Right ventricle myocardium inferior (tissue), 1 donor: ENCODE measurements around the gene RFWD3. TPM values are rescaled to one million over a fixed set of nuclear protein-coding genes. Genes with fewer than 3 reads are reported as not detected.
"Not testable (repeated sequence)": the region's sequence is repeated elsewhere in the genome, so short reads cannot be mapped to it uniquely, and the experiment has no call there.

Experiments
- ATAC-seq: fragments of 200-7000 bp; cut with Tn5 transposase; one replicate; pipeline ENCODE4 v1.9.1; 2020; ENCODE audit warnings: mild to moderate bottlenecking, moderate library complexity
- DNase-seq: peaks from one replicate; pipeline ENCODE4 v3.0.0; 2021; ENCODE audit errors: missing footprints
- intact Hi-C: fragments of 100-400 bp; cut with DNase I; formaldehyde crosslinking; loops from one replicate; pipeline ENCODE4 v1.11.0; 2022
- total RNA-seq: library from RNA; stranded (reverse); fragmentation: NEBNext Ultra II Directional; extraction: Animal tissue kit (Norgen Biotek cat#: 25700); gene quantifications from one replicate; pipeline ENCODE4 v1.2.1, GENCODE V29; 2021
- donor health status: DM: no; HTN: yes; CAD: no; lungs with severe emphysema.

Gene RFWD3
- total RNA-seq, 1 donor from 2014 or later, result 4.5 TPM

DNA sequence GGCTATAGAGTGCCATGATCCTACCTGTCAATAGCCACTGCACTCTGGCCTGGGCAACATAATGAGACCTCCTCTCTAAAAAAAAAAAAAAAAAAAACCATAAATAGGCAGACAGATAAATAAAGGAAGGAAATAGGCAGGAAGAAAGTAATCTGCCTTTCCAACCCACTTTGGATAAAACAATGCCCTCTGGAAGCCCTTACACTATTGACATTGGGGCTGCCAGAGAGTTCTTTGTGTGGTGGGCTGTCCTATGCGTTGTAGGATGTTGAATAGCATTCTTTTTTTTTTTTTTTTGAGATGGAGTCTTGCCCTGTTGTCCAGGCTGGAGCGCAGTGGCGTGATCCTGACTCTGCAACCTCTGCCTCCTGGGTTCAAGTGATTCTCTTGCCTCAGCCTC is 7.2 kb upstream of the RFWD3 start:
- ATAC-seq, result no peak

DNA sequence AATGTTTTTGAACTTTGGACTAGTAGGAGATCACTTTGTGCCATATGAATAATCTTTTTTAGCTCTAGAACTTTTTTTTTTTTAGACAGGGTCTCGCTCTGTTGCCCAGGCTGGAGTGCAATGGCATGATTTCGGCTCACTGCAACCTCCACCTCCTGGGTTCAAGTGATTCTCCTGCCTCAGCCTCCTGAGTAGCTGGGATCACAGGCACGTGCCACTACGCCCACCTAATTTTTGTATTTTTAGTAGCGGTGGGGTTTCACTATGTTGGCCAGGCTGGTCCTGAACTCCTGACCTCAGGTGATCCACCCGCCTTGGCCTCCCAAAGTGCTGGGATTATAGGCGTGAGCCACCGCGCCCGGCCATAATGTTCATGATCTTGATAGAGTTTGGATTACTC is 2.2 kb upstream of the RFWD3 start:
- intact Hi-C loops, ATAC-seq, DNase-seq: not testable (repeated sequence)

More for the DNA sequence above, 7.2 kb upstream of the RFWD3 start:
- no peak for DNase-seq
- intact Hi-C loops, result no loop called here

DNA sequence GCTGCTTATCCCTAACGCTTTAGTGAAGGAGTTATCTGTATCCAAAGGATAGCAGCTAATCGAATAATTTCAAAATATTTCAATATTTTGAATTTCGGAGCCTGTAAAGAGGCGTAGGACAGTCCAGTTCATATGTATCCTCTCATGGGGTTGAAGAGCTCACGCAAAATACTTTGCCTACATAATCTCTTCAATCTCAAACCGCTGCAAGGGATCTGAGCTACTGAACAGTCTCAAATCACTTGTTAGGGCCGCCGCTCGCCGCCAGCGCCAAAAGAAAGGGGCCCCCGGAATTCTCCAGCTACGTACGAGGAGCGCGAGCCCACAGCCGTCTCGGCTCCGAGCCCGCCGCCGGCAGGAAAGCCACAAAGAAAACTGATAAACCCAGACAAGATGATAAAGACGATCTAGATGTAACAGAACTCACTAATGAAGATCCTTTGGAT is 601 bp upstream of the RFWD3 start:
- DNase-seq, result no peak
- intact Hi-C loops, result loop anchor here (2.0 kb wide), 1 partner anchor 28 kb away; no protein-coding TSS in a partner anchor
- no peak for ATAC-seq

DNA sequence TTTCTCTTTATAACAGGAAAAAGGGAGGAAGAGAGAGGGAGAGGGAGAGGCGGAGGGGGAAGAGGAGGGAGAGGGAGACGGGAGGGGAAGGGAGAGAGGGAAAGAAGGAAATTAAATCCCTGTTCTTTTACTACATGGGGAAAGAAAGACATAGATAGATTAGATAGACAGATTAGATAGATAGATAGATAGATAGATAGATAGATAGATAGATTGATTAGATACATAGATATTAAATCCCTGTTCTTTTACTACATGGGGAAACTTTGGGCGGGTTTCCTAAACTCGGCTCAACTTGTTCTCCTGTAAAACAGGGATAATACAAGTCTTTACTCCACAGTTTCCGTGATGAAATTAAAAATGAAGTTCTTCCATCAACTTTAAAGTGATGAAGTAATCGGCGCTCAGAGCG is 661 bp downstream of the RFWD3 start:
- DNase-seq (no peak), ATAC-seq (no peak)
- intact Hi-C loops, result loop anchor here (2.0 kb wide), 1 partner anchor 29 kb away; no protein-coding TSS in a partner anchor

DNA sequence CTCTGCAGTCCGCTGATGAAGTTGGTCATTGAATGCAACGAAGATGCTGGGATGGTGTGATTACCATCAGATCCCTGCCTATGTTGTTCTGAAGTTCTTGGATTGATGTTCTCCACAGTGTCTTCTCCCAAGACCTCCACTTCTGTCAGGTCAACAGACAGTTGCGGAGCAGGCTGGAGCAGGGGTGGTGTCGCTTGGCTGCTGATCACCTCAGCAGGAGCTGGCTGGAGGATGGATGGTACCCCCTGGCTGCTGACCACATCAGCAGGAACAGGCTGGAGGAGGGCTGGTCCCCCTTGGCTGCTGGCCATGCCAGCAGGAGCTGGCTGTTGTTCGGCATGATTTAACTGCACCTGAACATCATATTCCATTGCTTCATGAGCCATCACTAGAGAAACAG is 5.6 kb downstream of the RFWD3 start:
- intact Hi-C loops, result no loop called here
- ATAC-seq, result no peak

DNA sequence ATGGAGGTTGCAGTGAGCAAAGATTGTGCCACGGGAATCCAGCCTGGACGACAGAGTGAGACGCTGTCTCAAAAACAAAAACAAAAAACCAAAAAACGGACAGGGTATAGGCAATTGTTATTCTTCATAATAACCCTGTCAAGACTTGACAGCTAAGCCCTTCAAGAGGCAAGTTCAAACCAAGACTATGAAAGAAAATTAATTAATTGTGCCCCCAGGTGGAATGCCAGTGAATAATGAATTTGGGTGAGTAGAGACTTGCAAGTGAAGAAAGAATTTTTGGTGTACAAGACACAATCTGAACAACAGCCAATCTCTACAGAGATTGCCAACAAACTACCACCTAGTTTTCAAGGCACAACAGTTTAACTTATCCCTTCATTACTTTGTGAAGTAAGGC is 6.3 kb downstream of the RFWD3 start:
- intact Hi-C loops, result no loop called here
- DNase-seq (no peak), ATAC-seq (no peak)

More for the DNA sequence above, 5.6 kb downstream of the RFWD3 start:
- no peak for DNase-seq

DNA sequence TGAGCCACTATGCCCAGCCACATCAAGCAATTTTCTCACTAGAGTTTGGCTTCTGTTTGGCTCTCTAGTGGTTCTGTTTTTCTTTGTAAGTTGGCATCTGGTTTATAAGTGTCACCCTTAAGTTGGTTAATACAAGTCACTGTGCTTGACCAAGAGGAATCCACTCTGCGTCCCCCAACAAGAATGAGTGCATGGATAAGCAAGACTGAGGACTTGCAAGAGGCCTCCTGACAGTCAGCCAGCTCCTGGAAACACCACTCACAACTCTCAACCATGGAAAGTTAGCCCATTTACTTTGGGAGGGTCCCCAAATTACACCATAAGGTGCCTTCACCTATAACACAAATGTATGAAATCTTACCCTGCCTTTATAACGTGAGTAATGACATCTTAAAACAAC is 7.6 kb downstream of the RFWD3 start:
- ATAC-seq (no peak), DNase-seq (no peak)
- intact Hi-C loops, result no loop called here

DNA sequence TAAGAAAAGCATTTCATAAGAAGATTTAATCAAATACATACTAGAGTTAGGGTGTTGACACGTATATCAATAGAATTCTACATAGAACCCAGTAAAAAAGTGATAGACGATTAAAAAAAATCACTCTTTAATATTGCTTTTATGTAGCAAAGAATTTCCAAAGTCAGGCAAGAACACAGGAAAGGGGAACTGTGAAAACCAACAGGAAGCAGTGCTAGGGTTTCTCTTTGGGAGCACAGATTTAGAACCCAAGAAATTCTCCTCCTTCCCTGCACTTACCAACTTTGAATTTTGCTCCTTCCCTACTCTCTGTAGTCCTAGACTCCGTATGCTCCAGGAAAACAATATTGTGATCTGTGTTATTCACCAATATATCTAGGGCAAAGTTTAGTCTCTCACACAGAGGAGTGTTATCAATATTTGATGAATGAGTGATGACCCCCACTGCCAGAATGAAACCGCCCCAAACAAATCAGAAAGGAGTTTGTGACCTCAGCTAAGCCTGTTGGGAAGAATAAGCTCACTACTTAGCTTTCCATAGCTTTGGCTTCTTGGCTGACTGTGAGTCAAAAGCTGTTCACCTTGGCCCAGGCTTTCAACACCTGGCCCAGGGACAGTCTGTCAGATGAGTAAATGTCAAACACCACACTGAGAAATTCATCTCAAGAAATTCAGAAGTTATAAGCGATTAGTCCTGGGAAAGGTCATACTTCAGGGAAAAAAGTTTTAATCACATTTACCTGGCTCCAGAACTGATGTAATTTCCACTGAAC is 8.6 kb downstream of the RFWD3 start:
- DNase-seq (no peak), ATAC-seq (no peak)
- intact Hi-C loops, result no loop called here

DNA sequence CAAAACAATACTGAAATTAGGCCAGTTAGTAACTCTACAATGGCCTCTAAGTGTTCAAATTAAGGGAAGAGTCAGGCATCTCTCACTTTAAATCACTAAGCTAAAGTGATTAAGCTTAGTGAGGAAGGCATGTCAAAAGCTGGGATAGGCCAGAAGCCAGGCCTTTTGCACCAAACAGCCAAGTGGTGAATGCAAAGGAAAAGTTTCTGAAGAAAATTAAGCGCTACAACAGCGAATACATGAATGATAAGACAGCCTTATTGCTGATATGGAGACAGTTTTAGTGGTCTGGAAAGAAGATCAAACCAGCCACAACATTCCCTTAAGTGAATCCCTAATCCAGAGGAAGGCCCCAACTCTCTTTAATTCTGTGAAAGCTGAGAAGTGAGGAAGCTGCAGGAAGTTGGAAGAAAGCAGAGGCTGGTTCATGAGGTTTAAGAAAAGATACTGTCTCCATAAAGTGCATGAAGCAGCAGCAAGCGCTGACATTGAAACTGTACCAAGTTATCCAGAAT is 12.1 kb downstream of the RFWD3 start:
- ATAC-seq, result no peak
- intact Hi-C loops, result no loop called here
- no peak for DNase-seq

DNA sequence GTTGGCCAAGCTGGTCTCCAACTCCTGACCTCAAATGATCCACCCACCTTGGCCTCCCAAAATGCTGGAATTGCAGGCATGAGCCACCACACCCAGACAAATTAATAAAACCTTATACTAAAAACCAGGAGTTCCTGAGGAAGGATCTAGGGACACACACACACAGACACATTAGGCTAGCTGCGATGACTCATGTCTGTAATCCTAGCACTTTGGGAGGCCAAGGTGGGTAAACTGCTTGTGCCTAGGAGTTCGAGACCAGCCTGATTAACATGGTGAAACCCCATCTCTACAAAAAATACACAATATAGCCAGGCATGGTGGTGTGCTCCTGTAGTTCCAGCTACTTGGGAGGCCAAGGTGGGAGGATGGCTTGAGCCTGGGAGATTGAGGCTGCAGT is 13.8 kb downstream of the RFWD3 start:
- DNase-seq, ATAC-seq, intact Hi-C loops: not testable (repeated sequence)

DNA sequence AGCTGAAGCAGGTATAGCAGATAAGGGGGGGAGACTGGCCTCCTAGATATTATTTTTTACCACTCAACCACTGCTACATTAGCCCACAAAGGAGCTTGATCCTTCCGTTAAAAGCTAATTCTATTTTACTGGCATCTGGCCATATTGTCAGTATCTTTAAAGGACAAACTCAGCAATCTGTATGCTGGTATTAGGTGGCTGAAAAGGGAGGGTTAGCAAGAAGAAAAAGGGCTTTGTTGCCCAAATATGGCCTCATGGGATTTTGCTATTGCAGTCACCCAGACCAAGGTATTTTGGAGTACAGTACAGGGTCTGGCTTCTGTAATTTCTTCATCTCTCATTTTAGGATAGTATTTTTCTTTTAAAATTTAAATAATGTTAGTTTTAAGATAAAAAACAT is 14.4 kb downstream of the RFWD3 start:
- no peak for ATAC-seq
- no peak for DNase-seq
- intact Hi-C loops, result no loop called here

DNA sequence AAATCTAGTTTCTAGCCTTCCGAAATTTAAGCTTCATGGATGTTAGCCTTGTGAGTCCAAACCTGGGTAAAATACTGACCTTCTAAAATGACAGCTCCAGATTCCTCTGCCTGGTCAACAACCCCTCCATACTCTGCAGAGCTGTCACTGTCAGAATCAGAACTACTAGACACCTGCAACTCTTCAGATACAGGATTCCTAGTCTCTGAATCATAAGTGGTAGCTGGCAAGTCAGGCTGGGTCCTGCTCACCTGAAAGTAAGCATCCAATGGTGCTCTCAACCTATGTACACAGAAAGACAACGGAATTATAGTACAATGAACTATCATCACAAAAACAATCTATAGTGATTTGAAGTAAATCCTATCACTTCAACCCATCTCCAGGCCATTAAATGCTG is 14.8 kb downstream of the RFWD3 start:
- ATAC-seq (no peak), DNase-seq (no peak)
- intact Hi-C loops, result no loop called here

DNA sequence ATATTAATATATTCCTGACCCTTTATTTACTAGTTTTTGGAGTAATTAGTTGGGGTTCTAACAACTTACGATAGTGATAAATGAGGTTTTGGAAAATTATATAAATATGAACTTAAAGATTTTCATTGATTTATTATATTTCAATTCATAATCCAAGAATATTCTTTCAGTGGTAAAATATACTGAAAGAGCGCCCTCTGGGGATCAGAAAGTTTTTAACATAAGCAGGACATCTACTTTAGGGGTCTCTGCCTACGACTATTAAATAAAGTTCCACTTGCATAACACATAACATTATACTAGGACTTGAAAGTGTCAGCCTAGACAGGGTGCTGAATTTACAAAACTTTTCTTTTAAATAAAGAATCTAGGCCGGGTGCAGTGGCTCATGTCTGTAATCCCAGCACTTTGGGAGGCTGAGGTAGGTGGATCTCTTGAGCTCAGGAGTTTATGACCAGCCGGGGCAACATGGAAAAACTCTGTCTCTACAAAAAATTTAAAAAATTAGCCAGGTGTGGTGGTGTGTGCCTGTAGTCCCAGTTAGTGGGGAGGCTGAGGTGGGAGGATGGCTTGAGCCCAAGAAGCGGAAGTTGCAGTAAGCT is 15.6 kb downstream of the RFWD3 start:
- ATAC-seq, result no peak
- intact Hi-C loops, result no loop called here

DNA sequence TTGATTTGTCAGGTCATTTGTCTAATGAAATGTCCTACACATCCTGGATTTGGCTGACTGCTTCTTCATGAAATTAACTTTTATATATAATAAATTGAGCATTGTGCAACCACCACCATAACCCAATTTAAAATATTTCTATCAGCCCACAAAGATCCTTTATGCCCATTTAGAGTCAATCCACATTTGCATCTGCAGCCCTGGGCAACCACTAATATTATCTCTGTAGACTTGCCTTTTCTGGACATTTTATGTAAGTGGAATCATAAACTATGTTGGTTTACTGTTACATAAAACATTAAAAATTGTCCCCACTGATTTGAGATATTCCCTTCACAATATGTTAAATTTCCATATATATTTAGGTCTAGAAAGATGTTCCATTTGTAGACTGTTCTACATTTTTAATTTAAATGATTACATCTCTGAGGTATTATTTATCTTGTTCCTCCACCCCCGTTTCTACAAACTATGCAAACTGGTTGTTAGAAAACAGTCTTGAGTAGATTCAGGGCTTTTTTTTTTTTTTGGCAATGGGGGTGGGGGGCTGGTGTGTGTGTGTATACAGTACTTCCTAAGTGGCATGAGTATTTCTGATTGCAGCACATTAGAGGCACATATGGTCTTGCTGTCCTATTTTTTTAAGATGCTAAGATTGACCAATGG is 16.7 kb downstream of the RFWD3 start:
- no peak for ATAC-seq
- intact Hi-C loops, result no loop called here
- DNase-seq, result no peak

More for the DNA sequence above, 15.6 kb downstream of the RFWD3 start:
- DNase-seq, result no peak

DNA sequence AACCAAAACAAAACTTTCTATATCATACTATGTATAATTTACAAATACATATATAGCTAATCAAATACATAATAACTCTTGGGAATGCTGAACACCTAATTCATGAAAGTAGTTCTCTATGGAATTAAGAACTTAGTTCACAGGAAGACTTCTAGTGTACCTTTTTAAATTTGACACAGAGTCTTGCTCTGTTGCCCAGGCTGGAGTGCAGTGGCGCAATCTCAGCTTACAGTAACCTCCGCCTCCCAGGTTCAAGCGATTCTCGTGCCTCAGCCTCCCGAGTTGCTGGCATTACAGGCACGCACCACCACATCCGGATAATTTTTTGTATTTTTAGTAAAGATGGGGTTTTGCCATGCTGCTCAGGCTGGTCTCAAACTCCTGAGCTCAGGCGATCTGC is 24.7 kb downstream of the RFWD3 start:
- ATAC-seq (no peak), DNase-seq (no peak)
- intact Hi-C loops, result no loop called here

DNA sequence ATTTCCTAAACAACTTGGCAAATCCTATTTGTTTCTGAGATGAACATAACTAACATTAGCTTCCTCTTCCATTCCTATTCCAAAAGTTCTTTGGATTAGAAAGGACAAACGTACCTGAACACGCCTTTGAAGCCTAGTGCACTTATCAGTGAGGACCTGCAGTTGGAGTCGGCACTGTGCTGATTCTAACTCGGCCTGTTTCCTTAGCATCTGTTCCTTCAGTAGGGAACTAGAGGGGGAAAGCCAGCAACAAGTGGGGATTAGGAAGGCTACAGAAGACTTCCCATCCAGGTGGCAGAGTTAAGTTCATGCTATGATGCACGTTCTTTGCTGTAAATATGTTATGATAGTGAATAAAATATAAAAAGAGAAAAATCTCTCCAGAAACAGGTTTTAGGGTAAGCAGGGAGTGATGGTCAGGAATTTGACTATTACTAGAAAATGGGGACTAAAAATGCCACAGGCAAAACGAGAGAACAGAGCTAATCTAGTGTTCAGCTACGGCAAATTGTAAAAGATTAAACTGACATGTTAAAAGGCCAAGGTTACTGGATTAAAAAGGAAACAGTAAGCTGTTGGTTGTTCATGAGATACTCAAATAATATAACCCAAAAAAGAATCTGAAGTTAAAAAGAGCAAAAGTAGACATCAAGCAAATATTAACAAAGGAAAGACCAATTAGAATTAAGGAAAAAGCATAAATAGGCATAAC is 28.8 kb downstream of the RFWD3 start:
- intact Hi-C loops, result no loop called here
- no peak for DNase-seq
- no peak for ATAC-seq

DNA sequence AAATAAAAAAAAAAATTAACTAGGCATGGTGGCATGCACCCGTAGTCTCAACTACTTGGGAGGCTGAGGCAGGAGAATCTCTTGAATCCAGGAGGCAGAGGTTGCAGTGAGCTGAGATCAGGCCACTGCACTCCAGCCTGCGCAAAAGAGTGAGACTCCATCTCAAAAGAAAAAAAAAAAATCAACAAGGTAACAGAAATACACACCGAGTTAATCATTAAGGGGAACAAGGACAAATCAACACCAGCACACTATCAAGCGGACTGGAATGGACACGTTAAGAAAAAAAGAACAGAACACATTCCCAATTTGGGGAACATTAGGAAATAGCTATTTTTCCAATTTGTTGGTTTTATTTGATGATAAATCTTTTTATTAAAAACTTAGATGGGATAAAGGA is 31.4 kb downstream of the RFWD3 start:
- intact Hi-C loops, result no loop called here
- DNase-seq, result no peak
- ATAC-seq, result no peak

DNA sequence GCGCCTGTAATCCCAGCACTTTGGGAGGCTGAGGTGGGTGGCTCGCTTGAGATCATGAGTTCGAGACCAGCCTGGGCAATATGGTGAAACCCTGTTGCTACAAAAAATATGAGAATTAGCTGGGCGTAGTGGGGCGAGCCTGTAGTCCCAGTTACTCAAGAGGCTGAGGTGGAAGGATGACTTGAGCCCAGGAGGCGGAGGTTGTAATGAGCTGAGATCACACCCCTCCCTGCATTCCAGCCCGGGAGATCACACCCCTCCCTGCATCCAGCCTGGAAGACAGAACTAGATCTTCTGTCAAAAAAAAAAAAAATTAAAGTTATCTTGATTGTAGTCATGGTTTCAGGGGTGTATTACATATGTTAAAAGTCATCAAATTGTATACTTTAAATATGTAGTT is 33.0 kb downstream of the RFWD3 start:
- ATAC-seq (no peak), DNase-seq (no peak)
- intact Hi-C loops, result no loop called here
